SK-N-SH (cell line): ENCODE data around the gene SAXO1. TPM values are rescaled to one million over a fixed set of nuclear protein-coding genes. Genes with fewer than 3 reads are reported as not detected.
A peak's percentile ranks its signal among the peaks of the same experiment; 100 is the strongest.

Experiments used
- CTCF ChIA-PET: fragments of 300-600, 350-600 bp; formaldehyde crosslinking; extraction: SDS; loops from one replicate; lab custom pipeline; 2021; lab: Yijun Ruan, JAX
- POLR2A ChIA-PET: fragments of 350-600 bp; sonication (Branson Sonifier 250); formaldehyde crosslinking; extraction: SDS; loops from one replicate; lab custom pipeline; 2020; ENCODE audit warnings: antibody characterized with exemption, inconsistent platforms; lab: Yijun Ruan, JAX
- DNase-seq: peaks from one replicate; pipeline ENCODE4 v3.0.0; 2012
- H2AFZ ChIP-seq: fragments of 200-600 bp; sonication (generic); 2 replicates; pipeline ENCODE4 v1.8.1; 2016; ENCODE audit warnings: antibody characterized with exemption, mild to moderate bottlenecking, low read depth
- H3F3A ChIP-seq: fragments of 200-600 bp; sonication (generic); replicated peaks from 2 replicates; pipeline ENCODE3; 2016; ENCODE audit warnings: antibody characterized with exemption, mild to moderate bottlenecking; ENCODE audit not compliant: insufficient read depth
- H3K27ac ChIP-seq, 2 experiments: fragments of 200-500 bp in 1 of 2; fragments of 200-600 bp in 1 of 2; sonication (Bioruptor generic) in 1 of 2; sonication (generic), shearing (Covaris generic) in 1 of 2; 2 replicates each; pipeline versions ENCODE4 v1.5.1 to v1.6.1; 2014 to 2016; ENCODE audit warnings: low read depth in 2 of 2, inconsistent platforms in 1 of 2, low read length in 1 of 2, mild to moderate bottlenecking in 1 of 2, mixed read lengths in 1 of 2
- H3K27me3 ChIP-seq: fragments of 200-600 bp; sonication (generic), shearing (Covaris generic); 2 replicates; pipeline ENCODE4 v1.6.1; 2016; ENCODE audit warnings: mixed run types; ENCODE audit not compliant: insufficient read depth
- H3K36me3 ChIP-seq, 2 experiments: fragments of 200-500 bp in 1 of 2; fragments of 200-600 bp in 1 of 2; sonication (Bioruptor generic) in 1 of 2; sonication (generic) in 1 of 2; replicated peaks in 1 of 2; 2 replicates each; pipeline versions ENCODE3 to v1.5.1; 2014 to 2016; ENCODE audit warnings: low read length in 1 of 2, mild to moderate bottlenecking in 1 of 2; ENCODE audit not compliant: insufficient read depth in 2 of 2, control insufficient read depth in 1 of 2
- H3K4me1 ChIP-seq, 2 experiments: fragments of 200-500 bp in 1 of 2; fragments of 200-600 bp in 1 of 2; sonication (Bioruptor generic) in 1 of 2; sonication (generic), shearing (Covaris generic) in 1 of 2; 2 replicates each; pipeline versions ENCODE4 v1.5.1 to v1.6.1; 2014 to 2016; ENCODE audit warnings: low read depth in 1 of 2, low read length in 1 of 2, mixed run types in 1 of 2; ENCODE audit not compliant: insufficient read depth in 2 of 2, control insufficient read depth in 1 of 2
- H3K4me2 ChIP-seq: fragments of 200-600 bp; sonication (generic), shearing (Covaris generic); 2 replicates; pipeline ENCODE4 v1.6.1; 2017; ENCODE audit warnings: mixed run types
- H3K4me3 ChIP-seq, 2 experiments: fragments of 200-500 bp in 1 of 2; fragments of 200-600 bp in 1 of 2; sonication (Bioruptor generic) in 1 of 2; sonication (generic), shearing (Covaris generic) in 1 of 2; 2 replicates each; pipeline versions ENCODE4 v1.5.1 to v1.8.1; 2014 to 2016; ENCODE audit warnings: low read depth in 2 of 2, inconsistent platforms in 1 of 2, low read length in 1 of 2, mild to moderate bottlenecking in 1 of 2, mixed read lengths in 1 of 2, moderate library complexity in 1 of 2
- H3K79me2 ChIP-seq: fragments of 200-600 bp; sonication (generic); 2 replicates; pipeline ENCODE4 v1.8.1; 2017; ENCODE audit warnings: mild to moderate bottlenecking; ENCODE audit not compliant: insufficient read depth
- H3K9ac ChIP-seq: fragments of 200-600 bp; sonication (generic); 2 replicates; pipeline ENCODE4 v1.6.1; 2017; ENCODE audit warnings: mixed run types
- H3K9me2 ChIP-seq: fragments of 200-600 bp; sonication (generic); 2 replicates; pipeline ENCODE4 v1.6.1; 2017; ENCODE audit warnings: mixed run types
- H3K9me3 ChIP-seq: fragments of 200-600 bp; sonication (generic); 2 replicates; pipeline ENCODE4 v1.6.1; 2017; ENCODE audit warnings: mixed run types, mild to moderate bottlenecking, moderate library complexity
- H4K20me1 ChIP-seq: fragments of 200-600 bp; sonication (generic); 2 replicates; pipeline ENCODE4 v1.6.1; 2017; ENCODE audit warnings: mild to moderate bottlenecking, mixed run types; ENCODE audit not compliant: insufficient read depth
- CHD2 ChIP-seq: fragments of 150-350 bp; IDR thresholded peaks from 2 replicates; pipeline ENCODE4 v1.6.1; 2018; ENCODE audit warnings: low read length; ENCODE audit not compliant: partially characterized antibody
- EP300 ChIP-seq, 2 experiments: IDR thresholded peaks; 2 replicates each; pipeline versions ENCODE4 v1.4.0 to v1.6.1; 2012; ENCODE audit warnings: borderline replicate concordance in 1 of 2, low read depth in 1 of 2, low read length in 1 of 2
- EZH2phosphoT487 ChIP-seq: fragments of 200-600 bp; sonication (generic); IDR thresholded peaks from 2 replicates; pipeline ENCODE4 v1.6.1; 2017; ENCODE audit warnings: low read depth, mixed run types, mild to moderate bottlenecking, antibody characterized with exemption, moderate library complexity, borderline replicate concordance
- FOSL2 ChIP-seq: IDR thresholded peaks from 2 replicates; pipeline ENCODE4 v1.4.0; 2012; ENCODE audit warnings: low read depth, mild to moderate bottlenecking, moderate library complexity, borderline replicate concordance
- FOXJ3 ChIP-seq: sonication (generic); formaldehyde crosslinking; IDR thresholded peaks from 2 replicates; pipeline ENCODE4 v1.5.1; 2020; ENCODE audit warnings: mild to moderate bottlenecking, missing genetic modification reagents
- GABPA ChIP-seq: IDR thresholded peaks from 2 replicates; pipeline ENCODE4 v1.4.0; 2012; ENCODE audit warnings: low read depth, mild to moderate bottlenecking
- GATA2 ChIP-seq: sonication (generic); formaldehyde crosslinking; IDR thresholded peaks from 2 replicates; pipeline ENCODE4 v1.5.0; 2020; ENCODE audit warnings: mild to moderate bottlenecking, missing genetic modification reagents
- MAX ChIP-seq: IDR thresholded peaks from 2 replicates; pipeline ENCODE4 v1.4.0; 2012; ENCODE audit warnings: low read depth
- NRF1 ChIP-seq: IDR thresholded peaks from 2 replicates; pipeline ENCODE4 v1.6.1; 2012; ENCODE audit warnings: low read depth, mild to moderate bottlenecking, low read length
- POLR2AphosphoS5 ChIP-seq: IDR thresholded peaks from 2 replicates; pipeline ENCODE4 v1.6.1; 2012; ENCODE audit warnings: low read depth, low read length
- RCOR1 ChIP-seq: fragments of 150-350 bp; IDR thresholded peaks from 2 replicates; pipeline ENCODE4 v1.6.1; 2017; ENCODE audit warnings: antibody characterized with exemption, low read length
- REST ChIP-seq: IDR thresholded peaks from 2 replicates; pipeline ENCODE4 v1.6.1; 2012; ENCODE audit warnings: mild to moderate bottlenecking, low read depth, low read length, moderate library complexity
- RFX5 ChIP-seq: IDR thresholded peaks from 2 replicates; pipeline ENCODE4 v1.6.1; 2012; ENCODE audit warnings: mild to moderate bottlenecking, improper control_type of control experiment, low read length
- SMC3 ChIP-seq: IDR thresholded peaks from 2 replicates; pipeline ENCODE4 v1.6.1; 2012; ENCODE audit warnings: low read depth, low read length, improper control_type of control experiment
- TCF12 ChIP-seq: IDR thresholded peaks from 2 replicates; pipeline ENCODE4 v1.4.0; 2012
- USF2 ChIP-seq: fragments of 150-350 bp; IDR thresholded peaks from 2 replicates; pipeline ENCODE4 v1.6.1; 2017; ENCODE audit warnings: antibody characterized with exemption, low read length, low read depth, borderline replicate concordance
- YY1 ChIP-seq: IDR thresholded peaks from 2 replicates; pipeline ENCODE4 v1.4.0; 2012; ENCODE audit warnings: low read depth, mild to moderate bottlenecking
- ZBTB33 ChIP-seq: IDR thresholded peaks from 2 replicates; pipeline ENCODE4 v1.4.0; 2012; ENCODE audit warnings: low read depth, borderline replicate concordance
- WGBS: methylation state at CpG from one replicate; pipeline ENCODE4 v1.1.6; 2017; ENCODE audit warnings: low lambda C conversion rate; 5-methylcytosine and 5-hydroxymethylcytosine counted together
- polyA plus RNA-seq, 3 experiments: library from polyadenylated mRNA; depleted of rRNA; stranded (reverse); fragments of >200 nt; gene quantifications; 2 replicates each; pipeline ENCODE4 v1.2.3, GENCODE V29; 2012
- TF ChIP-seq, protein P1 (sequence below): IDR thresholded peaks from 2 replicates; pipeline ENCODE4 v1.4.0; 2012; ENCODE audit warnings: low read depth, borderline replicate concordance

Gene SAXO1
- polyA plus RNA-seq, 1 of the 3 experiments (the other 2 are of a cell fraction): 0.03 TPM

- 39% methylated on average over 2 of the region's 2 CpGs for WGBS
- DNase-seq: no peak
- no peak overlapping the region for H2AFZ ChIP-seq
- H3K27me3 ChIP-seq: no peaks in the 10 kb centered on the region
- H3K79me2 ChIP-seq: no peaks in the 10 kb centered on the region
- POLR2A ChIA-PET: no interaction called here
- no peaks in the 10 kb centered on the region for H4K20me1 ChIP-seq
- no peak overlapping the region for H3K27ac ChIP-seq
- no peak for TF ChIP-seq GABPA
- no peak for TF ChIP-seq CHD2
- TF ChIP-seq EP300 (IDR thresholded peaks at IDR 0.05; ENCODE audit: borderline replicate concordance in 1 of 2, low read depth in 1 of 2, low read length in 1 of 2): no peak; a peak in 1 of 4 replicates
- no peak for TF ChIP-seq NRF1
- no peak for TF ChIP-seq GATA2 (CRISPR knock-in tag)
- TF ChIP-seq YY1: no peak
- TF ChIP-seq FOSL2: no peak
- TF ChIP-seq FOXJ3 (CRISPR knock-in tag): no peak
- no peak for TF ChIP-seq TCF12
- no peak for TF ChIP-seq SMC3
- TF ChIP-seq RFX5: no peak
- no peaks in the 10 kb centered on the region for H3F3A ChIP-seq
- no peaks in the 10 kb centered on the region for H3K9me2 ChIP-seq
- no peaks in the 10 kb centered on the region for H3K36me3 ChIP-seq
- no peaks in the 10 kb centered on the region for H3K9me3 ChIP-seq
- no peak overlapping the region for H3K4me2 ChIP-seq
- CTCF ChIA-PET: interaction anchor here (1.4 kb wide), 1 partner anchor 18 kb away, joined by 5 read pairs; no protein-coding TSS in a partner anchor
- peaks cover 7 to 10% of the 10 kb centered on the region in 2 experiments; a peak in 2 of 4 replicates for H3K4me1 ChIP-seq
- H3K9ac ChIP-seq: no peak overlapping the region
- H3K4me3 ChIP-seq: no peak overlapping the region
Measured at GRCh38 chr9:18923167-18923566, 109.8 kb downstream of the SAXO1 start.

DNA sequence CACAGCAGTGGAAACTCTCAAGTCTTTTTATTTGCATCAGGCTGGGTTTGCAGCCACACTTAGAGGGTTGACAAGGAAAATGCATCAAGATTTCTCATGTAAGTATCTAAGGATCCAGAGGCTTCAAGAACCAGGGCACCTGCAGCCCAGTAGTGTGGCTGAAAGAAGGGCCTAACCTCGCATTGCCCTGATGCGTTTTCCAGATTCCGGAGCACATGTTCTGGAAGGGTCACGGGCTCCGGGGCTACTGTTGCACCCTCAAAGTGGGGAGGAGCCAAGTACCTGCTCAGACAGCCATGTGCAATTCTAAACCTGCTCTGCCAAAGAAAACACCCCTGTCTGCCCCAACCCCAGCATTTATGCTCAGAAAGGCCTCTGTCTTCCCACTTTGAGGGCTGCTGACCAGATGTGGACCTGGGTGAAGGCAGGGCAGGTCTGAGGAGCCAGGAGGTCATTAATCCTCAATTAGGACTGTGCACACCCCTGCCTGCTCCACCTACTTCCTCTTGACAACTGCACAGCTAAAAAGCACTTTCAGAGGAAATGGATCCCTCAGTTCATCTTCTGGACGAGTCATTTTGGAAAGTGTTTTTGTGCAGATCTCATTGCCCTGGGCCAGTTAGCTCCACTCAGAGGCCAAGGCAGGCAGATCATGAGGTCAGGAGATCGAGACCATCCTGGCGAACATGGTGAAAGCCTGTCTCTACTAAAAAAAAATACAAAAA, 110.7 kb downstream of the SAXO1 start:
- peak; percentile 48 for DNase-seq
- H3K4me2 ChIP-seq: no peak overlapping the region
- no peak overlapping the region for H2AFZ ChIP-seq

More for the DNA sequence above, 110.7 kb downstream of the SAXO1 start:
- no peaks in the 10 kb centered on the region for H3K9me3 ChIP-seq
- ChIA-PET CTCF (no interaction called here), POLR2A (no interaction called here)
- H3K36me3 ChIP-seq: no peaks in the 10 kb centered on the region
- no peaks in the 10 kb centered on the region for H3K79me2 ChIP-seq
- no peaks in the 10 kb centered on the region for H4K20me1 ChIP-seq
- H3K4me3 ChIP-seq: no peak overlapping the region
- H3K27ac ChIP-seq: no peak overlapping the region
- H3F3A ChIP-seq: no peaks in the 10 kb centered on the region
- no peaks in the 10 kb centered on the region for H3K27me3 ChIP-seq
- no peaks in the 10 kb centered on the region for H3K9me2 ChIP-seq
- TF ChIP-seq EZH2phosphoT487: no peak
- no peak for TF ChIP-seq GATA2 (CRISPR knock-in tag)
- no peak for TF ChIP-seq REST
- no peak for TF ChIP-seq SMC3
- no peak for TF ChIP-seq POLR2AphosphoS5
- no peak for TF ChIP-seq USF2
- no peak for TF ChIP-seq ZBTB33
- TF ChIP-seq, protein P1, sequence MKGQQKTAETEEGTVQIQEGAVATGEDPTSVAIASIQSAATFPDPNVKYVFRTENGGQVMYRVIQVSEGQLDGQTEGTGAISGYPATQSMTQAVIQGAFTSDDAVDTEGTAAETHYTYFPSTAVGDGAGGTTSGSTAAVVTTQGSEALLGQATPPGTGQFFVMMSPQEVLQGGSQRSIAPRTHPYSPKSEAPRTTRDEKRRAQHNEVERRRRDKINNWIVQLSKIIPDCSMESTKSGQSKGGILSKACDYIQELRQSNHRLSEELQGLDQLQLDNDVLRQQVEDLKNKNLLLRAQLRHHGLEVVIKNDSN: no peak
- no peak for TF ChIP-seq MAX
- TF ChIP-seq YY1: no peak
- TF ChIP-seq RCOR1: no peak
- peaks cover 7 to 10% of the 10 kb centered on the region in 2 experiments; a peak in 2 of 4 replicates for H3K4me1 ChIP-seq
- no peak overlapping the region for H3K9ac ChIP-seq
- 74% methylated on average over 6 of the region's 8 CpGs for WGBS
